ENCODE results near the gene SH3PXD2A. TPM values are rescaled to one million over a fixed set of nuclear protein-coding genes. Genes with fewer than 3 reads are reported as not detected.

Gene SH3PXD2A
- total and polyA plus RNA-seq, 7 experiments from 2014 or later: 0.54 to 20.5 (median 9.9) TPM

- ChIA-PET POLR2A (no interaction called here), CTCF (interaction anchor here (1.1 kb wide), 1 partner anchor 127 kb away, joined by 3 read pairs; no protein-coding TSS in a partner anchor)
- peaks cover 0 to 3% (median 0%) of the 10 kb centered on the region in 5 donors for H3K27me3 Mint-ChIP-seq
Measured at GRCh38 chr10:103839519-103839871, 15.9 kb downstream of the SH3PXD2A start.

GRCh38 chr10:103838862-103839518 lies 16.4 kb downstream of the SH3PXD2A start:
- intact Hi-C loops (cut with micrococcal nuclease): no loop called here
- Histone ChIP-seq H3K27ac (ENCODE audit: low read depth, low read length) (no peak overlapping the region), H3K9me3 (ENCODE audit: control insufficient read depth in 2 of 3, low read length in 3 of 3) (no peaks in the 10 kb centered on the region), H3K36me3 (ENCODE audit: control insufficient read depth in 2 of 3, insufficient read depth in 3 of 3, low read length in 3 of 3) (no peaks in the 10 kb centered on the region), H3K4me3 (ENCODE audit: low read length) (no peak overlapping the region), H3K4me1 (ENCODE audit: control insufficient read depth in 2 of 2, insufficient read depth in 2 of 2, low read length in 2 of 2) (no peaks in the 10 kb centered on the region), H3K27me3 (ENCODE audit: control insufficient read depth in 2 of 2, insufficient read depth in 2 of 2, low read length in 2 of 2) (no peaks in the 10 kb centered on the region)
- ChIA-PET POLR2A (no interaction called here), CTCF (interaction anchor here (1.1 kb wide), 1 partner anchor 127 kb away, joined by 3 read pairs; no protein-coding TSS in a partner anchor)
- DNase-seq (no peak), ATAC-seq (no peak)
- H3K9me3 Mint-ChIP-seq: no peaks in the 10 kb centered on the region
- H3K4me1 Mint-ChIP-seq: peaks cover 0 to 4% (median 0%) of the 10 kb centered on the region in 7 donors
- no peaks in the 10 kb centered on the region for H3K36me3 Mint-ChIP-seq
- no peak overlapping the region for H3K4me3 Mint-ChIP-seq
- peak overlapping the region in 1 of 9 donors; percentile 31 for H3K27ac Mint-ChIP-seq
- peaks cover 0 to 3% (median 0%) of the 10 kb centered on the region in 5 donors for H3K27me3 Mint-ChIP-seq

More at GRCh38 chr10:103839519-103839871, 15.9 kb downstream of the SH3PXD2A start:
- no peak overlapping the region for H3K27ac ChIP-seq (ENCODE audit: low read depth, low read length)
- H3K27me3 ChIP-seq (ENCODE audit: control insufficient read depth in 2 of 2, insufficient read depth in 2 of 2, low read length in 2 of 2): no peaks in the 10 kb centered on the region
- H3K4me1 ChIP-seq (ENCODE audit: control insufficient read depth in 2 of 2, insufficient read depth in 2 of 2, low read length in 2 of 2): no peaks in the 10 kb centered on the region
- Mint-ChIP-seq H3K4me1 (peaks cover 0 to 4% (median under 1%) of the 10 kb centered on the region in 7 donors), H3K36me3 (no peaks in the 10 kb centered on the region), H3K4me3 (no peak overlapping the region), H3K9me3 (no peaks in the 10 kb centered on the region), H3K27ac (no peak overlapping the region)
- DNase-seq (no peak), ATAC-seq (no peak)
- intact Hi-C loops (cut with micrococcal nuclease): no loop called here
- no peaks in the 10 kb centered on the region for H3K36me3 ChIP-seq (ENCODE audit: control insufficient read depth in 2 of 3, insufficient read depth in 3 of 3, low read length in 3 of 3)
- no peaks in the 10 kb centered on the region for H3K9me3 ChIP-seq (ENCODE audit: control insufficient read depth in 2 of 3, low read length in 3 of 3)
- H3K4me3 ChIP-seq (ENCODE audit: low read length): no peak overlapping the region

- ChIA-PET POLR2A (no interaction called here), CTCF (no interaction called here)
- Mint-ChIP-seq H3K4me1 (no peaks in the 10 kb centered on the region), H3K9me3 (peaks cover 0 to 2% (median 0%) of the 10 kb centered on the region in 11 donors), H3K27ac (no peak overlapping the region), H3K27me3 (peaks cover 0 to 3% (median 0%) of the 10 kb centered on the region in 5 donors), H3K36me3 (no peaks in the 10 kb centered on the region), H3K4me3 (no peak overlapping the region)
- H3K27ac ChIP-seq (ENCODE audit: low read depth, low read length): no peak overlapping the region
- no peaks in the 10 kb centered on the region for H3K36me3 ChIP-seq (ENCODE audit: control insufficient read depth in 2 of 3, insufficient read depth in 3 of 3, low read length in 3 of 3)
- H3K4me1 ChIP-seq (ENCODE audit: control insufficient read depth in 2 of 2, insufficient read depth in 2 of 2, low read length in 2 of 2): no peaks in the 10 kb centered on the region
- H3K4me3 ChIP-seq (ENCODE audit: low read length): no peak overlapping the region
- no peaks in the 10 kb centered on the region for H3K9me3 ChIP-seq (ENCODE audit: control insufficient read depth in 2 of 3, low read length in 3 of 3)
- ATAC-seq (no peak), DNase-seq (no peak)
- intact Hi-C loops (cut with micrococcal nuclease): no loop called here
- H3K27me3 ChIP-seq (ENCODE audit: control insufficient read depth in 2 of 2, insufficient read depth in 2 of 2, low read length in 2 of 2): no peaks in the 10 kb centered on the region
Measured at GRCh38 chr10:103838070-103838395, 17.3 kb downstream of the SH3PXD2A start.

- no peak overlapping the region for H3K27ac Mint-ChIP-seq
- no peaks in the 10 kb centered on the region for H3K4me1 ChIP-seq (ENCODE audit: control insufficient read depth in 2 of 2, insufficient read depth in 2 of 2, low read length in 2 of 2)
- H3K36me3 Mint-ChIP-seq: no peaks in the 10 kb centered on the region
- no peak overlapping the region for H3K4me3 ChIP-seq (ENCODE audit: low read length)
- ChIA-PET CTCF (interaction anchor here (0.6 kb wide), 1 partner anchor 228 kb away, joined by 3 read pairs; no protein-coding TSS in a partner anchor), POLR2A (no interaction called here)
- no peaks in the 10 kb centered on the region for H3K36me3 ChIP-seq (ENCODE audit: control insufficient read depth in 2 of 3, insufficient read depth in 3 of 3, low read length in 3 of 3)
- no peaks in the 10 kb centered on the region for H3K9me3 ChIP-seq (ENCODE audit: control insufficient read depth in 2 of 3, low read length in 3 of 3)
- intact Hi-C loops (cut with micrococcal nuclease): no loop called here
- no peak overlapping the region for H3K27ac ChIP-seq (ENCODE audit: low read depth, low read length)
- no peaks in the 10 kb centered on the region for H3K4me1 Mint-ChIP-seq
- ATAC-seq (no peak), DNase-seq (no peak)
- H3K4me3 Mint-ChIP-seq: no peak overlapping the region
- H3K27me3 Mint-ChIP-seq: peaks cover 0 to 3% (median 0%) of the 10 kb centered on the region in 5 donors
- H3K9me3 Mint-ChIP-seq: peaks cover 0 to 4% (median 0%) of the 10 kb centered on the region in 11 donors
- no peaks in the 10 kb centered on the region for H3K27me3 ChIP-seq (ENCODE audit: control insufficient read depth in 2 of 2, insufficient read depth in 2 of 2, low read length in 2 of 2)
Measured at GRCh38 chr10:103837370-103838069, 17.9 kb downstream of the SH3PXD2A start.

GRCh38 chr10:103836861-103837260 lies 18.5 kb downstream of the SH3PXD2A start:
- no peak for ATAC-seq
- H3K27me3 Mint-ChIP-seq: peaks cover 0 to 3% (median 0%) of the 10 kb centered on the region in 5 donors
- Histone ChIP-seq H3K27ac (ENCODE audit: low read depth, low read length) (no peak overlapping the region), H3K4me3 (ENCODE audit: low read length) (no peak overlapping the region), H3K27me3 (ENCODE audit: control insufficient read depth in 2 of 2, insufficient read depth in 2 of 2, low read length in 2 of 2) (no peaks in the 10 kb centered on the region), H3K4me1 (ENCODE audit: control insufficient read depth in 2 of 2, insufficient read depth in 2 of 2, low read length in 2 of 2) (no peaks in the 10 kb centered on the region), H3K9me3 (ENCODE audit: control insufficient read depth in 2 of 3, low read length in 3 of 3) (no peaks in the 10 kb centered on the region), H3K36me3 (ENCODE audit: control insufficient read depth in 2 of 3, insufficient read depth in 3 of 3, low read length in 3 of 3) (no peaks in the 10 kb centered on the region)
- no peaks in the 10 kb centered on the region for H3K36me3 Mint-ChIP-seq
- no peak overlapping the region for H3K4me3 Mint-ChIP-seq
- H3K4me1 Mint-ChIP-seq: no peaks in the 10 kb centered on the region
- CTCF ChIA-PET: interaction anchor here (0.6 kb wide), 1 partner anchor 50 kb away, joined by 3 read pairs; no protein-coding TSS in a partner anchor
- peaks cover 0 to 6% (median 0%) of the 10 kb centered on the region in 11 donors for H3K9me3 Mint-ChIP-seq
- POLR2A ChIA-PET: no interaction called here
- intact Hi-C loops (cut with micrococcal nuclease): no loop called here
- DNase-seq: no peak
- no peak overlapping the region for H3K27ac Mint-ChIP-seq

GRCh38 chr10:103836273-103836672 lies 19.1 kb downstream of the SH3PXD2A start:
- H3K36me3 Mint-ChIP-seq: no peaks in the 10 kb centered on the region
- H3K9me3 ChIP-seq (ENCODE audit: control insufficient read depth in 2 of 3, low read length in 3 of 3): no peaks in the 10 kb centered on the region
- H3K27ac ChIP-seq (ENCODE audit: low read depth, low read length): no peak overlapping the region
- no peak overlapping the region for H3K27ac Mint-ChIP-seq
- H3K4me3 ChIP-seq (ENCODE audit: low read length): no peak overlapping the region
- H3K9me3 Mint-ChIP-seq: peaks cover 0 to 8% (median 0%) of the 10 kb centered on the region in 11 donors
- no peak for DNase-seq
- no peak overlapping the region for H3K4me3 Mint-ChIP-seq
- no peaks in the 10 kb centered on the region for H3K27me3 ChIP-seq (ENCODE audit: control insufficient read depth in 2 of 2, insufficient read depth in 2 of 2, low read length in 2 of 2)
- no peak for ATAC-seq
- ChIA-PET CTCF (interaction anchor here (0.6 kb wide), 1 partner anchor 50 kb away, joined by 3 read pairs; no protein-coding TSS in a partner anchor), POLR2A (no interaction called here)
- no peaks in the 10 kb centered on the region for H3K4me1 ChIP-seq (ENCODE audit: control insufficient read depth in 2 of 2, insufficient read depth in 2 of 2, low read length in 2 of 2)
- no peaks in the 10 kb centered on the region for H3K36me3 ChIP-seq (ENCODE audit: control insufficient read depth in 2 of 3, insufficient read depth in 3 of 3, low read length in 3 of 3)
- intact Hi-C loops (cut with micrococcal nuclease): no loop called here
- no peaks in the 10 kb centered on the region for H3K4me1 Mint-ChIP-seq
- peaks cover 0 to 4% (median 0%) of the 10 kb centered on the region in 5 donors for H3K27me3 Mint-ChIP-seq
